ENCODE results near the gene PRXL2A. TPM values are rescaled to one million over a fixed set of nuclear protein-coding genes. Genes with fewer than 3 reads are reported as not detected.
A peak's percentile ranks its signal among the peaks of the same experiment; 100 is the strongest.

Gene PRXL2A
- total and polyA plus RNA-seq, 2 donors = 32.2 to 70.8 TPM

DNA sequence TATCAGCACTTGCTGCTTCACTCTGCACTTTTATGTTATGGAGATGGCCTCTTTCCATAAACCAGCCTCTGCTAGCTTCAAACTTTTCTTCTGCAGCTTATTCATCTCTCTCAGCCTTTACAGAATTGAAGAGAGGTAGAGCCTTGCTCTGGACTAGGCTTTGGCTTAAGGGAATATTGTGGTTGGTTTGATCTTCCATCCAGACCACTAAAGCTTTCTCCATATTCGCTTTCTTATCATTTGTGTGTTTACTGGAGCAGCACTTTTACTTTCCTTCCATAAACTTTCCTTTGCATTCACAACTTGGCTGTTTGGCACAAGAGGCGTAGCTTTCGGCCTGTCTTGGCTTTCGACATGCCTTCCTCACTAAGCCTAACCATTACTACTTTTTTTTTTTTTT lies 28.2 kb upstream of the PRXL2A start:
- H3K9me3 ChIP-seq (ENCODE audit: control insufficient read depth in 2 of 2, insufficient read depth in 1 of 2, low read length in 1 of 2) = no peaks in the 10 kb centered on the region
- no peak overlapping the region for H3K4me3 ChIP-seq (ENCODE audit: low read length in 2 of 2)
- H3K27me3 ChIP-seq (ENCODE audit: control insufficient read depth in 2 of 2, insufficient read depth in 1 of 2, low read length in 1 of 2) = no peaks in the 10 kb centered on the region
- no peak overlapping the region for H3K27ac ChIP-seq (ENCODE audit: low read depth in 1 of 2, low read length in 1 of 2)
- H3K36me3 ChIP-seq (ENCODE audit: control insufficient read depth in 2 of 2, insufficient read depth in 2 of 2, low read length in 1 of 2) = no peaks in the 10 kb centered on the region
- no peak for DNase-seq (ENCODE audit: low read depth in 6 of 9, low spot score in 9 of 9)
- H3K4me1 ChIP-seq (ENCODE audit: control insufficient read depth in 2 of 2, insufficient read depth in 2 of 2, low read length in 2 of 2) = peaks cover 3 to 5% of the 10 kb centered on the region in 2 donors
- WGBS = 97% methylated on average over 4 of the region's 4 CpGs

GRCh38 chr10:80382989-80383388 lies 25.4 kb upstream of the PRXL2A start:
- H3K36me3 ChIP-seq (ENCODE audit: control insufficient read depth in 2 of 2, insufficient read depth in 2 of 2, low read length in 1 of 2) = no peaks in the 10 kb centered on the region
- peak; percentile 29 to 85 (median 51) for DNase-seq (ENCODE audit: low read depth in 6 of 9, low spot score in 9 of 9)
- 8% methylated on average over 4 of the region's 4 CpGs for WGBS

GRCh38 chr10:80390740-80391139 lies 17.6 kb upstream of the PRXL2A start:
- 88% methylated on average over 9 of the region's 9 CpGs for whole genome bisulfite sequencing
- Histone ChIP-seq H3K36me3 (ENCODE audit: control insufficient read depth in 2 of 2, insufficient read depth in 2 of 2, low read length in 1 of 2) (no peaks in the 10 kb centered on the region), H3K9me3 (ENCODE audit: control insufficient read depth in 2 of 2, insufficient read depth in 1 of 2, low read length in 1 of 2) (no peaks in the 10 kb centered on the region), H3K4me3 (ENCODE audit: low read length in 2 of 2) (no peak overlapping the region), H3K4me1 (ENCODE audit: control insufficient read depth in 2 of 2, insufficient read depth in 2 of 2, low read length in 2 of 2) (peaks cover 0 to 5% of the 10 kb centered on the region in 2 donors), H3K27me3 (ENCODE audit: control insufficient read depth in 2 of 2, insufficient read depth in 1 of 2, low read length in 1 of 2) (peaks cover 0 to 3% of the 10 kb centered on the region in 2 donors), H3K27ac (ENCODE audit: low read depth in 1 of 2, low read length in 1 of 2) (no peak overlapping the region)
- DNase-seq (ENCODE audit: low read depth in 6 of 9, low spot score in 9 of 9) = no peak

More at GRCh38 chr10:80382989-80383388, 25.4 kb upstream of the PRXL2A start:
- Histone ChIP-seq H3K9me3 (ENCODE audit: control insufficient read depth in 2 of 2, insufficient read depth in 1 of 2, low read length in 1 of 2) (no peaks in the 10 kb centered on the region), H3K27me3 (ENCODE audit: control insufficient read depth in 2 of 2, insufficient read depth in 1 of 2, low read length in 1 of 2) (no peaks in the 10 kb centered on the region), H3K4me1 (ENCODE audit: control insufficient read depth in 2 of 2, insufficient read depth in 2 of 2, low read length in 2 of 2) (peaks cover 3 to 5% of the 10 kb centered on the region in 2 donors), H3K4me3 (ENCODE audit: low read length in 2 of 2) (no peak overlapping the region), H3K27ac (ENCODE audit: low read depth in 1 of 2, low read length in 1 of 2) (no peak overlapping the region)

- 97% methylated on average over 6 of the region's 6 CpGs for WGBS
- no peak for DNase-seq (ENCODE audit: low read depth in 6 of 9, low spot score in 9 of 9)
These were observed 16.1 kb upstream of the PRXL2A start for GRCh38 chr10:80392250-80392649.

DNA sequence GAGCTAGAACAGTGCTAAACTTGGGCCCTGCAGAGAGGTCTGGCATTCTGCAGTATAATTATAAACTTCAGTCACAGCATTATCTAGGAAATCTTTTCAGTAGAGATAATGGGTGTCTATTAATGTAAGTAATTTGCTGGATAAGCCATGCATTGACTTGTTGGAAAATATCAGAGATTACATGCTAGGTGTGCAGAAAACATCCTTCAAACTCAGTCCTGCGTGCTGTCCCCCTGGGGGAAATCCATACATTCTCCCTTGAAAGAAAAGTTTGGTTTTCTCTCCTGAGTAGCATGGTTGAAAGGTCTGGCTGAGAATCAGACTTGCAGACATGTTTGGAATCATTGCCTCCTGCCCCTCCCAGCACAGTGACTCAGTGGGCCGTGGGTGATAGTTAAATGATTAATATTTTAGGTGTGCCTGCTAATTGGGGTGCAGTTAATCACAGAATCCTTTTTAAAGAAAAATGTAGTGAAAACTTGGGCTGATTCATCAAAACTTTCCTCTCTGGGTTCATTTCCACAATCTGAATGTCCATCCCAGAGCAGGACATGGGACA lies 13.9 kb upstream of the PRXL2A start:
- Histone ChIP-seq H3K27me3 (ENCODE audit: control insufficient read depth in 2 of 2, insufficient read depth in 1 of 2, low read length in 1 of 2) (peaks cover 0 to 4% of the 10 kb centered on the region in 2 donors), H3K9me3 (ENCODE audit: control insufficient read depth in 2 of 2, insufficient read depth in 1 of 2, low read length in 1 of 2) (no peaks in the 10 kb centered on the region), H3K4me1 (ENCODE audit: control insufficient read depth in 2 of 2, insufficient read depth in 2 of 2, low read length in 2 of 2) (no peaks in the 10 kb centered on the region), H3K36me3 (ENCODE audit: control insufficient read depth in 2 of 2, insufficient read depth in 2 of 2, low read length in 1 of 2) (no peaks in the 10 kb centered on the region), H3K4me3 (ENCODE audit: low read length in 2 of 2) (no peak overlapping the region), H3K27ac (ENCODE audit: low read depth in 1 of 2, low read length in 1 of 2) (no peak overlapping the region)
- no peak for DNase-seq (ENCODE audit: low read depth in 6 of 9, low spot score in 9 of 9)
- WGBS = 98% methylated on average over 2 of the region's 2 CpGs

More at GRCh38 chr10:80392250-80392649, 16.1 kb upstream of the PRXL2A start:
- no peak overlapping the region for H3K4me3 ChIP-seq (ENCODE audit: low read length in 2 of 2)
- peaks cover 0 to 5% of the 10 kb centered on the region in 2 donors for H3K4me1 ChIP-seq (ENCODE audit: control insufficient read depth in 2 of 2, insufficient read depth in 2 of 2, low read length in 2 of 2)
- no peaks in the 10 kb centered on the region for H3K9me3 ChIP-seq (ENCODE audit: control insufficient read depth in 2 of 2, insufficient read depth in 1 of 2, low read length in 1 of 2)
- no peaks in the 10 kb centered on the region for H3K36me3 ChIP-seq (ENCODE audit: control insufficient read depth in 2 of 2, insufficient read depth in 2 of 2, low read length in 1 of 2)
- H3K27me3 ChIP-seq (ENCODE audit: control insufficient read depth in 2 of 2, insufficient read depth in 1 of 2, low read length in 1 of 2) = peaks cover 0 to 4% of the 10 kb centered on the region in 2 donors
- no peak overlapping the region for H3K27ac ChIP-seq (ENCODE audit: low read depth in 1 of 2, low read length in 1 of 2)

- Histone ChIP-seq H3K36me3 (ENCODE audit: control insufficient read depth in 2 of 2, insufficient read depth in 2 of 2, low read length in 1 of 2) (no peaks in the 10 kb centered on the region), H3K4me3 (ENCODE audit: low read length in 2 of 2) (no peak overlapping the region), H3K9me3 (ENCODE audit: control insufficient read depth in 2 of 2, insufficient read depth in 1 of 2, low read length in 1 of 2) (no peaks in the 10 kb centered on the region), H3K27me3 (ENCODE audit: control insufficient read depth in 2 of 2, insufficient read depth in 1 of 2, low read length in 1 of 2) (peaks cover 0 to 4% of the 10 kb centered on the region in 2 donors), H3K27ac (ENCODE audit: low read depth in 1 of 2, low read length in 1 of 2) (no peak overlapping the region), H3K4me1 (ENCODE audit: control insufficient read depth in 2 of 2, insufficient read depth in 2 of 2, low read length in 2 of 2) (no peaks in the 10 kb centered on the region)
- DNase-seq (ENCODE audit: low read depth in 6 of 9, low spot score in 9 of 9) = no peak
- WGBS = 97% methylated on average over 2 of the region's 2 CpGs
These were observed 11.3 kb upstream of the PRXL2A start for GRCh38 chr10:80397014-80397413.

- Histone ChIP-seq H3K27me3 (ENCODE audit: control insufficient read depth in 2 of 2, insufficient read depth in 1 of 2, low read length in 1 of 2) (peaks cover 0 to 4% of the 10 kb centered on the region in 2 donors), H3K4me1 (ENCODE audit: control insufficient read depth in 2 of 2, insufficient read depth in 2 of 2, low read length in 2 of 2) (no peaks in the 10 kb centered on the region), H3K27ac (ENCODE audit: low read depth in 1 of 2, low read length in 1 of 2) (no peak overlapping the region), H3K36me3 (ENCODE audit: control insufficient read depth in 2 of 2, insufficient read depth in 2 of 2, low read length in 1 of 2) (no peaks in the 10 kb centered on the region), H3K9me3 (ENCODE audit: control insufficient read depth in 2 of 2, insufficient read depth in 1 of 2, low read length in 1 of 2) (no peaks in the 10 kb centered on the region), H3K4me3 (ENCODE audit: low read length in 2 of 2) (no peak overlapping the region)
- 82% methylated on average over 8 of the region's 8 CpGs for WGBS
- no peak for DNase-seq (ENCODE audit: low read depth in 6 of 9, low spot score in 9 of 9)
These were observed 8.1 kb upstream of the PRXL2A start for GRCh38 chr10:80400136-80400804.

DNA sequence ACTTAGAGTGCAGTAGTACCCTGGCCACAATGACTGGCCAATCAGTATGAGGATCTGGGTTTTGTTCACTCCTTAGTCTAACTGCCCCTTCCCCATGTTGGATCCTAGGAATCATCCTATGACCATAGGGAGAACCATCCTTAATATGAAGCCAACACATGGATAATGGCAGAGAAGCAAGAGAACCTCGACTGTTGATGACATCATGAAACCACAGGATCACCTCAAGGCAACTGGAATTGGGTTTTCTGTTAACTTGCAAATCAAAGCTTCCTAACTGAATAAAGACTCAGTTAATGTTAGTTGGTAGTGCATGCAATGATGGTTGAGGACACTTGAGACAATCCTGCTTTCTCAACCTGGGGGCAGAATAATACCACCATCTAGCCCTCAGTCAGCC lies 3.3 kb upstream of the PRXL2A start:
- DNase-seq (ENCODE audit: low read depth in 6 of 9, low spot score in 9 of 9) = no peak
- H3K4me1 ChIP-seq (ENCODE audit: control insufficient read depth in 2 of 2, insufficient read depth in 2 of 2, low read length in 2 of 2) = peaks cover 0 to 19% of the 10 kb centered on the region in 2 donors
- no peak overlapping the region for H3K4me3 ChIP-seq (ENCODE audit: low read length in 2 of 2)
- no peak overlapping the region for H3K27ac ChIP-seq (ENCODE audit: low read depth in 1 of 2, low read length in 1 of 2)
- 72% methylated on average over 1 of the region's 1 CpG for WGBS
- no peaks in the 10 kb centered on the region for H3K36me3 ChIP-seq (ENCODE audit: control insufficient read depth in 2 of 2, insufficient read depth in 2 of 2, low read length in 1 of 2)
- H3K27me3 ChIP-seq (ENCODE audit: control insufficient read depth in 2 of 2, insufficient read depth in 1 of 2, low read length in 1 of 2) = peaks cover 0 to 10% of the 10 kb centered on the region in 2 donors
- no peaks in the 10 kb centered on the region for H3K9me3 ChIP-seq (ENCODE audit: control insufficient read depth in 2 of 2, insufficient read depth in 1 of 2, low read length in 1 of 2)

- DNase-seq (ENCODE audit: low read depth in 6 of 9, low spot score in 9 of 9) = no peak
- no peak overlapping the region for H3K27ac ChIP-seq (ENCODE audit: low read depth in 1 of 2, low read length in 1 of 2)
- H3K9me3 ChIP-seq (ENCODE audit: control insufficient read depth in 2 of 2, insufficient read depth in 1 of 2, low read length in 1 of 2) = no peaks in the 10 kb centered on the region
- WGBS = 80% methylated on average over 4 of the region's 4 CpGs
- peaks cover 0 to 24% of the 10 kb centered on the region in 2 donors for H3K4me1 ChIP-seq (ENCODE audit: control insufficient read depth in 2 of 2, insufficient read depth in 2 of 2, low read length in 2 of 2)
- no peaks in the 10 kb centered on the region for H3K36me3 ChIP-seq (ENCODE audit: control insufficient read depth in 2 of 2, insufficient read depth in 2 of 2, low read length in 1 of 2)
- no peak overlapping the region for H3K4me3 ChIP-seq (ENCODE audit: low read length in 2 of 2)
- H3K27me3 ChIP-seq (ENCODE audit: control insufficient read depth in 2 of 2, insufficient read depth in 1 of 2, low read length in 1 of 2) = peaks cover 0 to 10% of the 10 kb centered on the region in 2 donors
These were observed 2.7 kb upstream of the PRXL2A start for GRCh38 chr10:80405626-80406025.

All from thymus (tissue), 11 donors.